ENCODE results near the gene UVRAG.

DNA sequence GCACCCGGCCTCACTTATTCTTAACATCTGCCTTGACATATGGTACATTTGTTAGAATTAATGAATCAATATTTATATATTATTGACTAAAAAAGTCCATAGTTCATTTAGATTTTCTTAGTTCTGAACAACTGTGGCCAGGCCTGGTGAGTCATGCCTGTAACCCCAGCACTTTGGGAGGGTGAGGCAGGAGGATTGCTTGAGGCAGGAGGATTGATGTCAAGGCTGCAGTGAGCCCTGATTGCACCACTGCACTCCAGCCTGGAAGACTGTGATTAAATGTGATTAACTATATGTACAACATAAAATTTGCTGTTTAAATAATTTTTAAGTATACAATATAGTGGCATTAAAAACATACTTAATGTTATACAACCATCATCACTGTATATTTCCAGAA lies 5.6 kb downstream of the UVRAG start:
- TF ChIP-seq, protein P1, sequence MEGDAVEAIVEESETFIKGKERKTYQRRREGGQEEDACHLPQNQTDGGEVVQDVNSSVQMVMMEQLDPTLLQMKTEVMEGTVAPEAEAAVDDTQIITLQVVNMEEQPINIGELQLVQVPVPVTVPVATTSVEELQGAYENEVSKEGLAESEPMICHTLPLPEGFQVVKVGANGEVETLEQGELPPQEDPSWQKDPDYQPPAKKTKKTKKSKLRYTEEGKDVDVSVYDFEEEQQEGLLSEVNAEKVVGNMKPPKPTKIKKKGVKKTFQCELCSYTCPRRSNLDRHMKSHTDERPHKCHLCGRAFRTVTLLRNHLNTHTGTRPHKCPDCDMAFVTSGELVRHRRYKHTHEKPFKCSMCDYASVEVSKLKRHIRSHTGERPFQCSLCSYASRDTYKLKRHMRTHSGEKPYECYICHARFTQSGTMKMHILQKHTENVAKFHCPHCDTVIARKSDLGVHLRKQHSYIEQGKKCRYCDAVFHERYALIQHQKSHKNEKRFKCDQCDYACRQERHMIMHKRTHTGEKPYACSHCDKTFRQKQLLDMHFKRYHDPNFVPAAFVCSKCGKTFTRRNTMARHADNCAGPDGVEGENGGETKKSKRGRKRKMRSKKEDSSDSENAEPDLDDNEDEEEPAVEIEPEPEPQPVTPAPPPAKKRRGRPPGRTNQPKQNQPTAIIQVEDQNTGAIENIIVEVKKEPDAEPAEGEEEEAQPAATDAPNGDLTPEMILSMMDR (IDR thresholded peaks at IDR 0.05 in 4 of 5, conservative IDR thresholded peaks at IDR 0.05 in 1 of 5): no peak
- TF ChIP-seq POLR2A (IDR thresholded peaks at IDR 0.05): no peak

Data from gastrocnemius medialis (tissue), 4 donors.